Jurkat, Clone E6-1 (cell line): ENCODE measurements around the gene BCAT1.
A peak's percentile ranks its signal among the peaks of the same experiment; 100 is the strongest.
"Not testable (repeated sequence)": the region's sequence is repeated elsewhere in the genome, so short reads cannot be mapped to it uniquely, and the experiment has no call there.

Source experiments
- DNase-seq: peaks from one replicate; pipeline ENCODE4 v3.0.0-alpha.2; 2011; ENCODE audit warnings: low read depth, low spot score
- H3K4me3 ChIP-seq: 2 replicates; pipeline ENCODE4 v1.5.1; 2011; ENCODE audit warnings: mild to moderate bottlenecking, low read length, control low read depth, moderate library complexity

BCAT1 gene

GRCh38 chr12:24839268-24839791 is 109.6 kb downstream of the BCAT1 start:
- no peak for DNase-seq
- H3K4me3 ChIP-seq, result no peak overlapping the region

- no peak for DNase-seq
- H3K4me3 ChIP-seq, result no peak overlapping the region
Measured at GRCh38 chr12:24838531-24838950, 110.4 kb downstream of the BCAT1 start.

GRCh38 chr12:24835377-24835776 is 113.5 kb downstream of the BCAT1 start:
- H3K4me3 ChIP-seq, result no peak overlapping the region
- DNase-seq, result no peak

GRCh38 chr12:24833513-24833912 is 115.4 kb downstream of the BCAT1 start:
- no peak for DNase-seq
- H3K4me3 ChIP-seq, result no peak overlapping the region

- DNase-seq, result no peak
- no peak overlapping the region for H3K4me3 ChIP-seq
Measured at GRCh38 chr12:24823808-24824515, 124.9 kb downstream of the BCAT1 start.

- H3K4me3 ChIP-seq, result no peak overlapping the region
Measured at GRCh38 chr12:24822121-24822899, 126.6 kb downstream of the BCAT1 start.

GRCh38 chr12:24821691-24822090 is 127.2 kb downstream of the BCAT1 start:
- H3K4me3 ChIP-seq, result no peak overlapping the region
- no peak for DNase-seq

More at GRCh38 chr12:24822121-24822899, 126.6 kb downstream of the BCAT1 start:
- DNase-seq, result no peak

- no peak overlapping the region for H3K4me3 ChIP-seq
- no peak for DNase-seq
Measured at GRCh38 chr12:24820872-24821271, 128.0 kb downstream of the BCAT1 start.

GRCh38 chr12:24818351-24818750 is 130.6 kb downstream of the BCAT1 start:
- H3K4me3 ChIP-seq, result no peak overlapping the region
- no peak for DNase-seq

GRCh38 chr12:24815114-24815423 is 133.8 kb downstream of the BCAT1 start:
- DNase-seq, result no peak

GRCh38 chr12:24814379-24815113 is 134.4 kb downstream of the BCAT1 start:
- DNase-seq, result no peak
- no peak overlapping the region for H3K4me3 ChIP-seq

More at GRCh38 chr12:24815114-24815423, 133.8 kb downstream of the BCAT1 start:
- H3K4me3 ChIP-seq, result no peak overlapping the region

- no peak overlapping the region for H3K4me3 ChIP-seq
- DNase-seq, result no peak
Measured at GRCh38 chr12:24810378-24810777, 138.5 kb downstream of the BCAT1 start.

- not testable (repeated sequence) for DNase-seq, H3K4me3 ChIP-seq
Measured at GRCh38 chr12:24809306-24809705, 139.6 kb downstream of the BCAT1 start.

- no peak for DNase-seq
- H3K4me3 ChIP-seq, result no peak overlapping the region
Measured at GRCh38 chr12:24808651-24809050, 140.2 kb downstream of the BCAT1 start.

- no peak overlapping the region for H3K4me3 ChIP-seq
- DNase-seq, result no peak
Measured at GRCh38 chr12:24806386-24806785, 142.5 kb downstream of the BCAT1 start.

GRCh38 chr12:24803430-24804245 is 145.3 kb downstream of the BCAT1 start:
- peak; percentile 87 for DNase-seq
- no peak overlapping the region for H3K4me3 ChIP-seq

- H3K4me3 ChIP-seq, result no peak overlapping the region
- peak; percentile 50 for DNase-seq
Measured at GRCh38 chr12:24798335-24798734, 150.6 kb downstream of the BCAT1 start.

GRCh38 chr12:24797901-24798300 is 151.0 kb downstream of the BCAT1 start:
- no peak for DNase-seq
- H3K4me3 ChIP-seq, result no peak overlapping the region

- no peak overlapping the region for H3K4me3 ChIP-seq
Measured at GRCh38 chr12:24796876-24797275, 152.0 kb downstream of the BCAT1 start.

More at GRCh38 chr12:24796876-24797275, 152.0 kb downstream of the BCAT1 start:
- DNase-seq, result no peak
